GM12873 (cell line): ENCODE data around the gene PIAS4.

Experiments
- CTCF ChIP-seq: IDR thresholded peaks from 2 replicates; pipeline ENCODE4 v1.5.1; 2012; ENCODE audit warnings: low read depth, mild to moderate bottlenecking, moderate library complexity, low read length, control low read depth; ENCODE audit not compliant: insufficient read depth; ENCODE audit errors: missing control alignments

The PIAS4 gene

GRCh38 chr19:4077007-4077374 is 69.5 kb downstream of the PIAS4 start:
- no peak for TF ChIP-seq CTCF

- TF ChIP-seq CTCF, result no peak
Observed at GRCh38 chr19:4077800-4078684, 70.5 kb downstream of the PIAS4 start.

GRCh38 chr19:4080473-4080872 is 72.9 kb downstream of the PIAS4 start:
- TF ChIP-seq CTCF, result no peak

- TF ChIP-seq CTCF, result no peak
Observed at GRCh38 chr19:4081441-4082129, 74.0 kb downstream of the PIAS4 start.

- no peak for TF ChIP-seq CTCF
Observed at GRCh38 chr19:4082172-4082571, 74.6 kb downstream of the PIAS4 start.

GRCh38 chr19:4083677-4084546 is 76.4 kb downstream of the PIAS4 start:
- no peak for TF ChIP-seq CTCF

- TF ChIP-seq CTCF, result no peak
Observed at GRCh38 chr19:4084547-4084877, 77.0 kb downstream of the PIAS4 start.
